ENCODE results near the gene P2RX6.

DNA sequence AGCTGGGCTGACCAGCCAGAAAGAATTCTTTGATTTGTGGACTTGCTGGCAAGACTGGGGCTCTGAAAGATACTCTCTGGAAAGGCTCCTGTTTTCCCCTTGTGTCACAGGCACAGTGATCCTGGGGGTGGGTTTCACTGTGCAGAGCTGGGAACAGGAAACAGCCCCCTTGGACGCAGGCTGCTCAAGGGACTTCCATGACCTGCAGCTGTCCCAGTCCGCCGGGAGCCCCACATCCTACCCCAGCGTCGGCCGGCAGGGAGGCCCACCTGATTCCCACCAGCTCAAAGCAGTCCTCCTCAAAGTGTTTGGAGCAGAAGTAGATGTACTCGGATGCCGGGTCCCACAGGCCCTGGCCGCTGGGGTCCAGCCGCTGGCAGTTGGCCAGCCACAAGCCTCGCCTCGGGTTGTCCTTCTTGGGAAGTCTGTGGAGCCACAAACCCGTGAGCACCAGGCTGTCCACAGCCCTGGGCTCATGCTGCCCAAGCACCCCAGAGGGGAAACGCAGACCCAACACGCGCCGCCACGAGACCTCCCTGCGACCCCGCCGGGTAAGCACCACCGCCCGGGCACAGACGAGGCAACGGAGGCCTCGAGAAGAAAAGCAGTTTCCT, 13.9 kb upstream of the P2RX6 start:
- TF ChIP-seq CTCF (IDR thresholded peaks at IDR 0.05; ENCODE audit: poor library complexity) (no peak), EZH2 (IDR thresholded peaks at IDR 0.05; ENCODE audit: borderline replicate concordance) (no peak)

Measured in hepatocyte (in vitro differentiated cells).